ENCODE results near the gene XYLT1.

- TF ChIP-seq EZH2 (IDR thresholded peaks at IDR 0.05; ENCODE audit: low read depth) (no peak), CTCF (conservative IDR thresholded peaks at IDR 0.05) (no peak)
Observed at GRCh38 chr16:17245776-17246175, 225.0 kb downstream of the XYLT1 start.

Measured in PC-9 (cell line).